WTC11 (cell line): ENCODE measurements around the gene ABCB1. TPM values are rescaled to one million over a fixed set of nuclear protein-coding genes. Genes with fewer than 3 reads are reported as not detected.

Experiments
- ATAC-seq: fragments of 200-7000 bp; cut with Tn5 transposase; 2 replicates; pipeline ENCODE4 v1.10.0; 2021; ENCODE audit warnings: mild to moderate bottlenecking, moderate library complexity
- CTCF ChIA-PET: fragments of 300-600 bp; sonication (Branson Sonifier 250); formaldehyde crosslinking; loops from one replicate; lab custom pipeline; 2021; ENCODE audit warnings: antibody characterized with exemption; lab: Charles Lee
- POLR2A ChIA-PET: fragments of 350-600 bp; sonication (Branson Sonifier 250); formaldehyde crosslinking; loops from one replicate; lab custom pipeline; 2021; ENCODE audit warnings: antibody characterized with exemption; lab: Charles Lee
- DNase-seq: peaks from one replicate; pipeline ENCODE4 v3.0.0; 2021; ENCODE audit warnings: low spot score
- H3K27ac Mint-ChIP-seq: 2 replicates; pipeline ENCODE4 v1.8.0; 2021; ENCODE audit warnings: mixed read lengths
- H3K27me3 Mint-ChIP-seq: 2 replicates; pipeline ENCODE4 v1.8.0; 2021; ENCODE audit warnings: low read depth, mild to moderate bottlenecking, moderate library complexity, mixed read lengths
- H3K36me3 Mint-ChIP-seq: 2 replicates; pipeline ENCODE4 v1.8.0; 2021; ENCODE audit warnings: mixed read lengths
- H3K4me1 Mint-ChIP-seq: 2 replicates; pipeline ENCODE4 v1.8.0; 2022; ENCODE audit warnings: mixed read lengths
- H3K4me3 Mint-ChIP-seq: 2 replicates; pipeline ENCODE4 v1.8.0; 2021; ENCODE audit warnings: mild to moderate bottlenecking, moderate library complexity, mixed read lengths
- H3K9me3 Mint-ChIP-seq: 2 replicates; pipeline ENCODE4 v1.8.0; 2021; ENCODE audit warnings: mixed read lengths
- ATF3 ChIP-seq: sonication (generic); formaldehyde crosslinking; conservative IDR thresholded peaks from 2 replicates; pipeline ENCODE4 v1.8.1; 2022; ENCODE audit warnings: mild to moderate bottlenecking, missing genetic modification reagents
- GRHL2 ChIP-seq: fragments of 250-450 bp; sonication (Bioruptor Pico); IDR thresholded peaks from 2 replicates; pipeline ENCODE4 v1.8.0; 2022; ENCODE audit warnings: mild to moderate bottlenecking, moderate library complexity; ENCODE audit not compliant: insufficient replicate concordance, severe bottlenecking
- HMGXB4 ChIP-seq: sonication (generic); formaldehyde crosslinking; IDR thresholded peaks from 2 replicates; pipeline ENCODE4 v1.8.1; 2023; ENCODE audit warnings: mild to moderate bottlenecking, moderate library complexity, missing genetic modification reagents
- MYBL2 ChIP-seq: sonication (generic); formaldehyde crosslinking; IDR thresholded peaks from 2 replicates; pipeline ENCODE4 v1.8.1; 2023; ENCODE audit warnings: mild to moderate bottlenecking, moderate library complexity, missing genetic modification reagents
- RELA ChIP-seq: sonication (generic); formaldehyde crosslinking; IDR thresholded peaks from 2 replicates; pipeline ENCODE4 v1.8.1; 2022; ENCODE audit warnings: missing genetic modification reagents, mild to moderate bottlenecking, borderline replicate concordance
- SOX15 ChIP-seq: fragments of 250-450 bp; sonication (Bioruptor Pico); IDR thresholded peaks from 2 replicates; pipeline ENCODE4 v1.9.0; 2021; ENCODE audit warnings: mild to moderate bottlenecking
- TP53 ChIP-seq: sonication (generic); formaldehyde crosslinking; IDR thresholded peaks from 2 replicates; pipeline ENCODE4 v1.8.1; 2023; ENCODE audit warnings: mild to moderate bottlenecking, missing genetic modification reagents
- ZNF121 ChIP-seq: sonication (generic); formaldehyde crosslinking; IDR thresholded peaks from 2 replicates; pipeline ENCODE4 v1.8.0; 2023; ENCODE audit warnings: missing genetic modification reagents
- ZNF396 ChIP-seq: fragments of 250-450 bp; sonication (Bioruptor Pico); IDR thresholded peaks from 2 replicates; pipeline ENCODE4 v1.8.0; 2021; ENCODE audit warnings: mild to moderate bottlenecking, moderate library complexity, borderline replicate concordance
- ZNF671 ChIP-seq: fragments of 250-450 bp; sonication (Bioruptor Pico); IDR thresholded peaks from 2 replicates; pipeline ENCODE4 v1.8.0; 2021; ENCODE audit warnings: mild to moderate bottlenecking
- total RNA-seq: library from RNA; stranded (reverse); gene quantifications from 3 replicates; pipeline ENCODE4 v1.2.3, GENCODE V29; 2021
- TF ChIP-seq, protein P1 (sequence below): fragments of 250-450 bp; sonication (Bioruptor Pico); conservative IDR thresholded peaks from 2 replicates; pipeline ENCODE4 v1.9.0; 2021; ENCODE audit warnings: mild to moderate bottlenecking
- TF ChIP-seq, protein P2 (sequence below): fragments of 250-450 bp; sonication (Bioruptor Pico); IDR thresholded peaks from 2 replicates; pipeline ENCODE4 v1.9.0; 2021; ENCODE audit warnings: mild to moderate bottlenecking, borderline replicate concordance
- TF ChIP-seq, protein P3 (sequence below): sonication (generic); formaldehyde crosslinking; IDR thresholded peaks from 2 replicates; pipeline ENCODE4 v1.8.1; 2022; ENCODE audit warnings: mild to moderate bottlenecking, moderate library complexity, missing genetic modification reagents
- TF ChIP-seq, protein P4 (sequence below): sonication (generic); formaldehyde crosslinking; IDR thresholded peaks from 2 replicates; pipeline ENCODE4 v1.8.1; 2022; ENCODE audit warnings: mild to moderate bottlenecking, missing genetic modification reagents, moderate library complexity, borderline replicate concordance
- TF ChIP-seq, protein P5 (sequence below): sonication (generic); formaldehyde crosslinking; IDR thresholded peaks from 2 replicates; pipeline ENCODE4 v1.8.1; 2022; ENCODE audit warnings: low read depth, mild to moderate bottlenecking, moderate library complexity, missing genetic modification reagents, borderline replicate concordance
- TF ChIP-seq, protein P6 (sequence below): sonication (generic); formaldehyde crosslinking; IDR thresholded peaks from 2 replicates; pipeline ENCODE4 v1.8.0; 2023; ENCODE audit warnings: missing genetic modification reagents

ABCB1 gene
- total RNA-seq, 1 experiment from 2014 or later, result 0.94 TPM

- no peak for ATAC-seq
- no peaks in the 10 kb centered on the region for H3K9me3 Mint-ChIP-seq
- POLR2A ChIA-PET, result interaction anchor here (0.7 kb wide), 1 partner anchor 66 kb away, joined by 3 read pairs; no protein-coding TSS in a partner anchor
- CTCF ChIA-PET, result no interaction called here
- H3K4me1 Mint-ChIP-seq, result no peaks in the 10 kb centered on the region
- no peak overlapping the region for H3K27ac Mint-ChIP-seq
- H3K4me3 Mint-ChIP-seq, result no peak overlapping the region
- no peak for DNase-seq
- no peaks in the 10 kb centered on the region for H3K27me3 Mint-ChIP-seq
- no peaks in the 10 kb centered on the region for H3K36me3 Mint-ChIP-seq
- TF ChIP-seq TP53 (CRISPR knock-in tag) (no peak), ATF3 (CRISPR knock-in tag) (no peak), GRHL2 (no peak)
- TF ChIP-seq, protein P1, sequence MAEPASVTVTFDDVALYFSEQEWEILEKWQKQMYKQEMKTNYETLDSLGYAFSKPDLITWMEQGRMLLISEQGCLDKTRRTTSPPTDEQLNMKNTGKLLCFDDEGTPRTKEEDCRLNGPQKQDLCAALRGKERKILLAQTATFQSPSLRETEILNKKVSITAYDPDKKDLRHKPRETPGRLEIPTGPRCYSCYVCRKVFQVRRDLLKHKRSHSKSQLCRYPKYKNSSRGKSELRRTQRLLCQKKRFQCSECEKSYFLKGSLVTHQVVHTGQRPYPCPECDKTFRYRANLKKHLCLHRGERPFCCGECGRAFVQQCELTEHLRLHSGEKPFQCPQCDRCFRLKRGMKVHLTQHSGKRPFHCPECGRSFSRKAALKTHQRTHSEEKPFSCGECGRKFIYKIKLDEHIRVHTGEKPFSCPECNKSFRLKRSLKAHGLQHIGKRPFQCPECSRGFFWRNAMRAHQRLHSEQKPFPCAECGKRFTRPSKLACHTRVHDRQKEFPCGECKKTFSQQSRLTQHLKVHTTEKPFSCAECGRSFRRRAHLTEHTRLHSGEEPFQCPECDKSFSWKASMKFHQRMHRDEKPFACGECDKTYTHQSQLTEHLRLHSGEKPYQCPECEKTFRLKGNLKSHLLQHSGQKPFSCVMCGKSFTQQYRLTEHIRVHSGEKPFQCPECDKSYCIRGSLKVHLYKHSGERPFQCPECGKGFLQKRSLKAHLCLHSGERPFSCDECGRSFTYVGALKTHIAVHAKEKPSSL (CRISPR knock-in tag), result no peak
Observed at GRCh38 chr7:87543623-87544022, 57.1 kb downstream of the ABCB1 start.

GRCh38 chr7:87541648-87542047 is 59.0 kb downstream of the ABCB1 start:
- H3K9me3 Mint-ChIP-seq, result no peaks in the 10 kb centered on the region
- TF ChIP-seq, protein P2, sequence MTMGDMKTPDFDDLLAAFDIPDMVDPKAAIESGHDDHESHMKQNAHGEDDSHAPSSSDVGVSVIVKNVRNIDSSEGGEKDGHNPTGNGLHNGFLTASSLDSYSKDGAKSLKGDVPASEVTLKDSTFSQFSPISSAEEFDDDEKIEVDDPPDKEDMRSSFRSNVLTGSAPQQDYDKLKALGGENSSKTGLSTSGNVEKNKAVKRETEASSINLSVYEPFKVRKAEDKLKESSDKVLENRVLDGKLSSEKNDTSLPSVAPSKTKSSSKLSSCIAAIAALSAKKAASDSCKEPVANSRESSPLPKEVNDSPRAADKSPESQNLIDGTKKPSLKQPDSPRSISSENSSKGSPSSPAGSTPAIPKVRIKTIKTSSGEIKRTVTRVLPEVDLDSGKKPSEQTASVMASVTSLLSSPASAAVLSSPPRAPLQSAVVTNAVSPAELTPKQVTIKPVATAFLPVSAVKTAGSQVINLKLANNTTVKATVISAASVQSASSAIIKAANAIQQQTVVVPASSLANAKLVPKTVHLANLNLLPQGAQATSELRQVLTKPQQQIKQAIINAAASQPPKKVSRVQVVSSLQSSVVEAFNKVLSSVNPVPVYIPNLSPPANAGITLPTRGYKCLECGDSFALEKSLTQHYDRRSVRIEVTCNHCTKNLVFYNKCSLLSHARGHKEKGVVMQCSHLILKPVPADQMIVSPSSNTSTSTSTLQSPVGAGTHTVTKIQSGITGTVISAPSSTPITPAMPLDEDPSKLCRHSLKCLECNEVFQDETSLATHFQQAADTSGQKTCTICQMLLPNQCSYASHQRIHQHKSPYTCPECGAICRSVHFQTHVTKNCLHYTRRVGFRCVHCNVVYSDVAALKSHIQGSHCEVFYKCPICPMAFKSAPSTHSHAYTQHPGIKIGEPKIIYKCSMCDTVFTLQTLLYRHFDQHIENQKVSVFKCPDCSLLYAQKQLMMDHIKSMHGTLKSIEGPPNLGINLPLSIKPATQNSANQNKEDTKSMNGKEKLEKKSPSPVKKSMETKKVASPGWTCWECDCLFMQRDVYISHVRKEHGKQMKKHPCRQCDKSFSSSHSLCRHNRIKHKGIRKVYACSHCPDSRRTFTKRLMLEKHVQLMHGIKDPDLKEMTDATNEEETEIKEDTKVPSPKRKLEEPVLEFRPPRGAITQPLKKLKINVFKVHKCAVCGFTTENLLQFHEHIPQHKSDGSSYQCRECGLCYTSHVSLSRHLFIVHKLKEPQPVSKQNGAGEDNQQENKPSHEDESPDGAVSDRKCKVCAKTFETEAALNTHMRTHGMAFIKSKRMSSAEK (CRISPR knock-in tag), result no peak
- TF ChIP-seq MYBL2 (CRISPR knock-in tag), result no peak
- no peak for TF ChIP-seq TP53 (CRISPR knock-in tag)
- TF ChIP-seq ZNF121 (CRISPR knock-in tag), result no peak
- TF ChIP-seq SOX15, result no peak
- no peak for TF ChIP-seq ZNF396 (CRISPR knock-in tag)
- TF ChIP-seq HMGXB4 (CRISPR knock-in tag), result no peak
- TF ChIP-seq, protein P3, sequence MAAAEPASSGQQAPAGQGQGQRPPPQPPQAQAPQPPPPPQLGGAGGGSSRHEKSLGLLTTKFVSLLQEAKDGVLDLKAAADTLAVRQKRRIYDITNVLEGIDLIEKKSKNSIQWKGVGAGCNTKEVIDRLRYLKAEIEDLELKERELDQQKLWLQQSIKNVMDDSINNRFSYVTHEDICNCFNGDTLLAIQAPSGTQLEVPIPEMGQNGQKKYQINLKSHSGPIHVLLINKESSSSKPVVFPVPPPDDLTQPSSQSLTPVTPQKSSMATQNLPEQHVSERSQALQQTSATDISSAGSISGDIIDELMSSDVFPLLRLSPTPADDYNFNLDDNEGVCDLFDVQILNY (CRISPR knock-in tag), result no peak
- no peak for TF ChIP-seq RELA (CRISPR knock-in tag)
- TF ChIP-seq, all 79 proteins: peak for 0
- ATAC-seq, result no peak
- ChIA-PET CTCF (no interaction called here), POLR2A (no interaction called here)
- Mint-ChIP-seq H3K27me3 (no peaks in the 10 kb centered on the region), H3K36me3 (no peaks in the 10 kb centered on the region), H3K27ac (no peak overlapping the region), H3K4me3 (no peak overlapping the region), H3K4me1 (no peaks in the 10 kb centered on the region)
- no peak for DNase-seq

DNA sequence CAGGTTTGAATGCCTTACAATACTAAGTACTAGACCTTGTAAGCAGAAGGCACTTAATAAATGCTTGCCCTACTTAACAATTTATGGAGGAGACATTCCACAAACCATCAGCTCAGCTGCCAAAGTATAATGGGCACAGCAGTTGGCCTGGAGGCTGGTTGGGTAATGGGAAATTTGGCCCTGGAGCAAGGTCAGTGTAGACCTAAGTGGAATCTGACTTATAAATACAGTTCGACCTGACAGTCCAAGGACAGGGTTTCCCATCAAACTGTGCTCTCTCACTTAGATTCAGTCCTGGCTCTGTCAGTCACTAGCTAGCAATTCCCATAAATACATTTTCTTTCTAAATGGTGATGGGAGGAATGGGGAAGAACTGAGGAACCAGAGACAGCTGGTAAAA is 62.6 kb downstream of the ABCB1 start:
- POLR2A ChIA-PET, result no interaction called here
- no peaks in the 10 kb centered on the region for H3K36me3 Mint-ChIP-seq
- CTCF ChIA-PET, result no interaction called here
- no peak for TF ChIP-seq MYBL2 (CRISPR knock-in tag)
- no peak for TF ChIP-seq ZNF671 (CRISPR knock-in tag)
- TF ChIP-seq, protein P4, sequence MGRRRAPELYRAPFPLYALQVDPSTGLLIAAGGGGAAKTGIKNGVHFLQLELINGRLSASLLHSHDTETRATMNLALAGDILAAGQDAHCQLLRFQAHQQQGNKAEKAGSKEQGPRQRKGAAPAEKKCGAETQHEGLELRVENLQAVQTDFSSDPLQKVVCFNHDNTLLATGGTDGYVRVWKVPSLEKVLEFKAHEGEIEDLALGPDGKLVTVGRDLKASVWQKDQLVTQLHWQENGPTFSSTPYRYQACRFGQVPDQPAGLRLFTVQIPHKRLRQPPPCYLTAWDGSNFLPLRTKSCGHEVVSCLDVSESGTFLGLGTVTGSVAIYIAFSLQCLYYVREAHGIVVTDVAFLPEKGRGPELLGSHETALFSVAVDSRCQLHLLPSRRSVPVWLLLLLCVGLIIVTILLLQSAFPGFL (CRISPR knock-in tag), result no peak
- TF ChIP-seq ZNF396 (CRISPR knock-in tag), result no peak
- TF ChIP-seq, protein P5, sequence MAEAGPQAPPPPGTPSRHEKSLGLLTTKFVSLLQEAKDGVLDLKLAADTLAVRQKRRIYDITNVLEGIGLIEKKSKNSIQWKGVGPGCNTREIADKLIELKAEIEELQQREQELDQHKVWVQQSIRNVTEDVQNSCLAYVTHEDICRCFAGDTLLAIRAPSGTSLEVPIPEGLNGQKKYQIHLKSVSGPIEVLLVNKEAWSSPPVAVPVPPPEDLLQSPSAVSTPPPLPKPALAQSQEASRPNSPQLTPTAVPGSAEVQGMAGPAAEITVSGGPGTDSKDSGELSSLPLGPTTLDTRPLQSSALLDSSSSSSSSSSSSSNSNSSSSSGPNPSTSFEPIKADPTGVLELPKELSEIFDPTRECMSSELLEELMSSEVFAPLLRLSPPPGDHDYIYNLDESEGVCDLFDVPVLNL (CRISPR knock-in tag), result no peak
- TF ChIP-seq, protein P6, sequence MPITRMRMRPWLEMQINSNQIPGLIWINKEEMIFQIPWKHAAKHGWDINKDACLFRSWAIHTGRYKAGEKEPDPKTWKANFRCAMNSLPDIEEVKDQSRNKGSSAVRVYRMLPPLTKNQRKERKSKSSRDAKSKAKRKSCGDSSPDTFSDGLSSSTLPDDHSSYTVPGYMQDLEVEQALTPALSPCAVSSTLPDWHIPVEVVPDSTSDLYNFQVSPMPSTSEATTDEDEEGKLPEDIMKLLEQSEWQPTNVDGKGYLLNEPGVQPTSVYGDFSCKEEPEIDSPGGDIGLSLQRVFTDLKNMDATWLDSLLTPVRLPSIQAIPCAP (CRISPR knock-in tag), result no peak

More for the DNA sequence above, 62.6 kb downstream of the ABCB1 start:
- no peak for DNase-seq
- no peaks in the 10 kb centered on the region for H3K27me3 Mint-ChIP-seq
- peak; percentile 24 for ATAC-seq
- no peak overlapping the region for H3K4me3 Mint-ChIP-seq
- no peaks in the 10 kb centered on the region for H3K4me1 Mint-ChIP-seq
- 0 out of 2 replicates have a peak, but pooled peaks cover 3% of the 10 kb centered on the region for H3K9me3 Mint-ChIP-seq
- H3K27ac Mint-ChIP-seq, result no peak overlapping the region
